ENCODE results near the gene NSF. TPM values are rescaled to one million over a fixed set of nuclear protein-coding genes. Genes with fewer than 3 reads are reported as not detected.
"Not testable (repeated sequence)": the region's sequence is repeated elsewhere in the genome, so short reads cannot be mapped to it uniquely, and the experiment has no call there.

The NSF gene
- total RNA-seq, 4 donors from 2014 or later: 20.9 to 30.8 (median 24.5) TPM

- TF ChIP-seq POLR2A (IDR thresholded peaks at IDR 0.05) (no peak), CTCF (IDR thresholded peaks at IDR 0.05) (no peak)
These were observed 161.0 kb downstream of the NSF start for GRCh38 chr17:46751425-46751824.

GRCh38 chr17:46753776-46754175 lies 163.3 kb downstream of the NSF start:
- Histone ChIP-seq H3K4me3 (no peak overlapping the region), H3K27me3 (no peaks in the 10 kb centered on the region), H3K27ac (no peak overlapping the region), H3K9me3 (no peaks in the 10 kb centered on the region), H3K4me1 (peaks cover 0 to 39% (median 2%) of the 10 kb centered on the region in 3 donors), H3K36me3 (peaks cover 0 to 80% (median 0%) of the 10 kb centered on the region in 3 donors)
- no peak for TF ChIP-seq CTCF (IDR thresholded peaks at IDR 0.05)
- TF ChIP-seq POLR2A (IDR thresholded peaks at IDR 0.05): no peak
- 41 to 60% methylated on average over 3 of the region's 3 CpGs for WGBS, 2 donors
- DNase-seq: no peak
- intact Hi-C loops (cut with DNase I): no loop called here

More at GRCh38 chr17:46751425-46751824, 161.0 kb downstream of the NSF start:
- H3K9me3 ChIP-seq: no peaks in the 10 kb centered on the region
- H3K4me1 ChIP-seq: peaks cover 0 to 29% (median 0%) of the 10 kb centered on the region in 3 donors
- intact Hi-C loops (cut with DNase I): no loop called here
- DNase-seq: no peak
- no peak overlapping the region for H3K27ac ChIP-seq
- 61 to 63% methylated on average over 4 of the region's 4 CpGs for WGBS, 2 donors
- H3K36me3 ChIP-seq: peaks cover 0 to 70% (median 0%) of the 10 kb centered on the region in 3 donors
- no peaks in the 10 kb centered on the region for H3K27me3 ChIP-seq
- no peak overlapping the region for H3K4me3 ChIP-seq

GRCh38 chr17:46756081-46756735 lies 165.7 kb downstream of the NSF start:
- H3K27ac ChIP-seq: no peak overlapping the region
- H3K4me3 ChIP-seq: no peak overlapping the region
- H3K9me3 ChIP-seq: no peaks in the 10 kb centered on the region
- intact Hi-C loops (cut with DNase I): no loop called here
- TF ChIP-seq POLR2A (IDR thresholded peaks at IDR 0.05): no peak
- TF ChIP-seq CTCF (IDR thresholded peaks at IDR 0.05): no peak
- peaks cover 0 to 44% (median 7%) of the 10 kb centered on the region in 3 donors for H3K4me1 ChIP-seq
- no peaks in the 10 kb centered on the region for H3K27me3 ChIP-seq
- peaks cover 0 to 58% (median 0%) of the 10 kb centered on the region in 3 donors for H3K36me3 ChIP-seq
- no peak for DNase-seq
- WGBS, 2 donors: 73 to 76% methylated on average over 4 of the region's 4 CpGs

GRCh38 chr17:46756861-46757260 lies 166.4 kb downstream of the NSF start:
- Histone ChIP-seq H3K4me1 (peaks cover 0 to 37% (median 7%) of the 10 kb centered on the region in 3 donors), H3K36me3 (peaks cover 0 to 51% (median 0%) of the 10 kb centered on the region in 3 donors), H3K9me3 (no peaks in the 10 kb centered on the region), H3K4me3 (no peak overlapping the region), H3K27ac (no peak overlapping the region), H3K27me3 (no peaks in the 10 kb centered on the region)
- TF ChIP-seq POLR2A (IDR thresholded peaks at IDR 0.05): no peak
- TF ChIP-seq CTCF (IDR thresholded peaks at IDR 0.05): no peak
- DNase-seq: no peak
- intact Hi-C loops (cut with DNase I): no loop called here
- WGBS, 2 donors: 68 to 81% methylated on average over 2 of the region's 2 CpGs

- intact Hi-C loops (cut with DNase I); DNase-seq; H3K9me3 ChIP-seq; H3K4me3 ChIP-seq; H3K27me3 ChIP-seq; H3K27ac ChIP-seq: not testable (repeated sequence)
- peaks cover 0 to 44% (median 0%) of the 10 kb centered on the region in 3 donors for H3K36me3 ChIP-seq
- peaks cover 0 to 30% (median 7%) of the 10 kb centered on the region in 3 donors for H3K4me1 ChIP-seq
- WGBS, 2 donors: 44 to 62% methylated on average over 4 of the region's 4 CpGs
These were observed 167.1 kb downstream of the NSF start for GRCh38 chr17:46757588-46757987.
